Measurements from ENCODE around the gene NAPB. TPM values are rescaled to one million over a fixed set of nuclear protein-coding genes. Genes with fewer than 3 reads are reported as not detected.

NAPB gene
- polyA plus RNA-seq, 3 donors from 2014 or later, result 6.1 to 11.2 (median 7.0) TPM

DNA sequence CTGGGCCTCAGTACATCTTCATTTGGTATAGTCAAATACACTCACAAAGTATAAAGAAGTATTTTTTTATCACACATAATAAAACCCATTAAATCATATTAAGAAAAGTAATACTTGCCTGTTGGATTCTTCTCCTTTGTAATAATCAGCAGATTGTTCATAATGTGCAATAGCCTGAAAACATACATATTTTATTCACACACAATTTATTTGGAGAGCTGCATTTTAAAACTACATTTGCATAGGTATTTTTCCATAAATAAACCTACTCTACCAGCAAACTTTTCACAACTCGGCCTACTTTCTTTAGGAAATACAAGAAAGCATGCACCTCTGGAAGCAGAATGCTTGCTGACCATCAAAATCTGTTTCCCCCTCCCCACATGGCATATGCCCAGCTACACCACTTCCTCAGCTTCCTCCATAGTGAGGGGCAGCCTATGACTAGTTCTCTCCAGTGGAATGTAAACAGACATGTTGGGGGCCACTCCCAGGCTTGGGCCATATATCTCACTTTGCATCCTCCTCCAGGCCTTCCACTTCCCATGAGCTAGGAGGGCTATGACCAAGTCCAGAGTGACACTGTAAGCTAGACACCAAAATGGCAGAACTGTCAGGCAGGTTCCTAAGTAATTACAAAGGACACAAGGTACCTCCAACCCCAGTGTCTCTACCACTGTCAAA lies 31.1 kb downstream of the NAPB start:
- Mint-ChIP-seq H3K4me3 (no peak overlapping the region), H3K36me3 (peaks cover 23 to 56% (median 31%) of the 10 kb centered on the region in 3 donors)

GRCh38 chr20:23387118-23387443 lies 34.2 kb downstream of the NAPB start:
- H3K9me3 Mint-ChIP-seq, result no peaks in the 10 kb centered on the region
- peaks cover 16 to 51% (median 39%) of the 10 kb centered on the region in 3 donors for H3K36me3 Mint-ChIP-seq
- no peak for DNase-seq
- H3K4me1 Mint-ChIP-seq, result peaks cover 2 to 6% of the 10 kb centered on the region in 2 donors
- no peak overlapping the region for H3K4me3 Mint-ChIP-seq
- no peak overlapping the region for H3K27ac Mint-ChIP-seq
- H3K27me3 Mint-ChIP-seq (ENCODE audit: low read depth in 3 of 3), result no peaks in the 10 kb centered on the region

More for the DNA sequence above, 31.1 kb downstream of the NAPB start:
- Mint-ChIP-seq H3K4me1 (no peaks in the 10 kb centered on the region), H3K27me3 (ENCODE audit: low read depth in 3 of 3) (no peaks in the 10 kb centered on the region), H3K9me3 (no peaks in the 10 kb centered on the region), H3K27ac (peak overlapping the region in 1 of 6 donors; percentile 79)
- DNase-seq, result no peak

GRCh38 chr20:23386304-23387117 lies 34.8 kb downstream of the NAPB start:
- no peak for DNase-seq
- Mint-ChIP-seq H3K4me1 (peaks cover 3 to 6% of the 10 kb centered on the region in 2 donors), H3K27ac (no peak overlapping the region), H3K36me3 (peaks cover 16 to 48% (median 40%) of the 10 kb centered on the region in 3 donors), H3K9me3 (no peaks in the 10 kb centered on the region), H3K4me3 (no peak overlapping the region), H3K27me3 (ENCODE audit: low read depth in 3 of 3) (no peaks in the 10 kb centered on the region)

DNA sequence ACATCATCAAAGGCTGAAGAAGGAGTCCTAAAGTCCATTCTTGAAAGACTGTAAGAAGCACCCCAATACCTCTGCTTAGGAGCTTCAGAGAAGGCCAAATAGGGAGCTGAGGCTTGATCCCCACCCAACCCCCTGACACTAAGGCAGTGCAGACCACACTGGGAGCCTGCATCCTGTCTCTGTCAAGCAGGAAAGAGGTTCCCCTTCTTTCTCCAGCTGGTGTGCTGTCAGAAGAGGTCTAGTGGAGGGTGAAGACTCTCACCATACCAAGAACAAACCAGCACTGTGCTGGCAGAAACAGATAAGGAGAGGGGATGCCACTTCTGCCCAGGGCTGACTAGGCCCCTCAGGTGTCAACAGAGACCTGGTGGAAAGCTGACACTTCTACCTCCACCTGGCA lies 39.4 kb downstream of the NAPB start:
- peaks cover 22 to 53% (median 43%) of the 10 kb centered on the region in 3 donors for H3K36me3 Mint-ChIP-seq
- H3K27ac Mint-ChIP-seq, result no peak overlapping the region
- H3K27me3 Mint-ChIP-seq (ENCODE audit: low read depth in 3 of 3), result no peaks in the 10 kb centered on the region
- H3K4me3 Mint-ChIP-seq, result no peak overlapping the region
- no peak for DNase-seq
- no peaks in the 10 kb centered on the region for H3K9me3 Mint-ChIP-seq
- H3K4me1 Mint-ChIP-seq, result peaks cover 3 to 6% of the 10 kb centered on the region in 2 donors

DNA sequence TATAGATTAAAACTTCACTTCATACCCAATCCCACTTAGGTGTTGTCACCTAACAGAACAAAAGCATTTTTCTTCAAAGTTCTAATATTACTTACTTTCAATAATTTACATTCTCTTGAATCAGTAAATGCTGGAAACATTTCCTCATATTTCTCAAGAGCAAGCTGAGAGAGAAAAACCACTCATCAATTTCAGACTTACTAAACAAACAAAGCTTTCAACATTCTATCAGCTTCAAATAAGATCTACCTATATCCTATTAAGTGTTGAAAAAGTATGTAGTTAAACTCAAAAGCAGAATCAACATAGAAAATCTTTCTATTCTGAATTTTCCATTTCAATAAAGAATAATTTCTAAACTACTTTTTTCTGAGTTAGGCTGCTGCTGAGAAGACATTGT lies 41.5 kb downstream of the NAPB start:
- Mint-ChIP-seq H3K4me3 (no peak overlapping the region), H3K36me3 (peaks cover 23 to 55% (median 49%) of the 10 kb centered on the region in 3 donors), H3K27me3 (ENCODE audit: low read depth in 3 of 3) (no peaks in the 10 kb centered on the region), H3K9me3 (no peaks in the 10 kb centered on the region), H3K4me1 (peaks cover 3 to 11% of the 10 kb centered on the region in 2 donors), H3K27ac (no peak overlapping the region)
- no peak for DNase-seq

DNA sequence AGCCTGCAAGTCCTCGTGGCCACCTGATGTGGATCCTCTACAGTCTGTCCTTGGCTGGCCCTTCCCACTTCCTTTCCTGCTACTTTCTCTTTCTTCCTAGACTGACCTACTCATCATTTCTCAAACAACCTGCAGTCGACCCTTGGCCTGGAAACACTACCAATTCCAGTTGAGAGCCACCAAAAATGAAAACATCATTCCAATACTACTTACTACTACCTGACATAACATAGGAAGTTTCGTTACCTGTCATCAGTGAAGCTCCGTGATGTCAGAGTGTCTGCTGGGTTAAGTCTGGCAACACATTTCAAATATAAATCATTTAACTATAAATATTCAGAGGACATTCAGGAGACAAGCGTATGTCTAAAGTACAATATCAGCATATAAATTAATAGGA lies 45.5 kb downstream of the NAPB start:
- H3K4me3 Mint-ChIP-seq, result no peak overlapping the region
- H3K36me3 Mint-ChIP-seq, result peaks cover 22 to 41% (median 33%) of the 10 kb centered on the region in 3 donors
- H3K27ac Mint-ChIP-seq, result peak overlapping the region in 2 of 6 donors; percentile 13 to 36
- peaks cover 0 to 2% (median 0%) of the 10 kb centered on the region in 3 donors for H3K27me3 Mint-ChIP-seq (ENCODE audit: low read depth in 3 of 3)
- DNase-seq, result no peak
- no peaks in the 10 kb centered on the region for H3K9me3 Mint-ChIP-seq
- H3K4me1 Mint-ChIP-seq, result peaks cover 0 to 6% of the 10 kb centered on the region in 2 donors

DNA sequence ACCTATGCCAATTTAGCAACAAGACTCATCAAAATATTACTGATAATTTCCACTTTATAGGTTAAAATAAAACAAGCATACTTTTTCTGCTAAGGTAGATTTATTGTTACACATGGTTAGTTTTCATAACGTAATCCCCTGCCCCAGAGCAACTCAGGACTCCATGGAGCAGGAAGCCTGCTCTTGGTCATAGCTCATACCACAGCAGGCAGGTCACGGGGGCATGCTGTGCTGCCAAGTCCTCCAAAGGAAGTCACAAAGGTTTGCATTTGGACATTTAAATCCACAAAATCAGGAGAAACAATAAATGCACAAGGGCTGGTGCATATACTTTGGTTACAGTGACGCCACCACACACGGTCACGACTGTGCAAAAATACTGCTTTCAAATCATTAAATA lies 46.8 kb downstream of the NAPB start:
- H3K27ac Mint-ChIP-seq, result no peak overlapping the region
- peaks cover 0 to 2% (median 0%) of the 10 kb centered on the region in 3 donors for H3K27me3 Mint-ChIP-seq (ENCODE audit: low read depth in 3 of 3)
- no peak overlapping the region for H3K4me3 Mint-ChIP-seq
- H3K9me3 Mint-ChIP-seq, result no peaks in the 10 kb centered on the region
- H3K36me3 Mint-ChIP-seq, result peaks cover 21 to 43% (median 28%) of the 10 kb centered on the region in 3 donors
- no peak for DNase-seq
- H3K4me1 Mint-ChIP-seq, result peaks cover 0 to 6% of the 10 kb centered on the region in 2 donors

DNA sequence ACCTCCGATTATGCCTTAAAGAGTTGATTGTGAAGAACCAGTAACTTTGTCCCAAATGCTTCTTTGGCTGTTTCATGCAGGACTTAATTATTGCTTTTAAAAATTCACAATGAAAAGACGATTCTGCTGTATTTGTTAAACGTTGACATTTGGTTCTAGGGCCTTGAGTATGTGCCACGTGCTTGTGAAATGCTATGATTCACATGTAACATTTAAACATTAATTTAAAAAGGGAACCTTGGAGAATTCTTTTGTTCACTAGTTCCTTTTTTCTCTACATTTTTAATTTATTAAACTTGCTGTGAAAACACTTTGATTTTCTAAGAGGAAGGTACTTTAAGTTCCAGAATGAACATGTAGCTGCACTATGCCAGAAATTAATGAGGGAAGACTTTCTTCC lies 49.8 kb downstream of the NAPB start:
- Mint-ChIP-seq H3K27ac (peak overlapping the region in 2 of 6 donors; percentile 9 to 58), H3K9me3 (no peaks in the 10 kb centered on the region), H3K4me1 (peaks cover 5 to 22% of the 10 kb centered on the region in 2 donors), H3K36me3 (peaks cover 14 to 40% (median 21%) of the 10 kb centered on the region in 3 donors), H3K4me3 (no peak overlapping the region), H3K27me3 (ENCODE audit: low read depth in 3 of 3) (peaks cover 0 to 2% (median 0%) of the 10 kb centered on the region in 3 donors)
- DNase-seq, result no peak

- Mint-ChIP-seq H3K4me3 (no peak overlapping the region), H3K9me3 (no peaks in the 10 kb centered on the region), H3K4me1 (peaks cover 11 to 26% of the 10 kb centered on the region in 2 donors), H3K27me3 (ENCODE audit: low read depth in 3 of 3) (peaks cover 0 to 5% (median 0%) of the 10 kb centered on the region in 3 donors), H3K36me3 (peaks cover 12 to 40% (median 23%) of the 10 kb centered on the region in 3 donors), H3K27ac (no peak overlapping the region)
- DNase-seq, result no peak
Observed at GRCh38 chr20:23370873-23371272, 50.4 kb downstream of the NAPB start.

GRCh38 chr20:23370274-23370673 lies 51.0 kb downstream of the NAPB start:
- H3K27me3 Mint-ChIP-seq (ENCODE audit: low read depth in 3 of 3), result peaks cover 0 to 5% (median under 1%) of the 10 kb centered on the region in 3 donors
- peaks cover 13 to 35% (median 18%) of the 10 kb centered on the region in 3 donors for H3K36me3 Mint-ChIP-seq
- peaks cover 12 to 25% of the 10 kb centered on the region in 2 donors for H3K4me1 Mint-ChIP-seq
- no peak for DNase-seq
- H3K9me3 Mint-ChIP-seq, result no peaks in the 10 kb centered on the region
- H3K27ac Mint-ChIP-seq, result no peak overlapping the region
- no peak overlapping the region for H3K4me3 Mint-ChIP-seq

DNA sequence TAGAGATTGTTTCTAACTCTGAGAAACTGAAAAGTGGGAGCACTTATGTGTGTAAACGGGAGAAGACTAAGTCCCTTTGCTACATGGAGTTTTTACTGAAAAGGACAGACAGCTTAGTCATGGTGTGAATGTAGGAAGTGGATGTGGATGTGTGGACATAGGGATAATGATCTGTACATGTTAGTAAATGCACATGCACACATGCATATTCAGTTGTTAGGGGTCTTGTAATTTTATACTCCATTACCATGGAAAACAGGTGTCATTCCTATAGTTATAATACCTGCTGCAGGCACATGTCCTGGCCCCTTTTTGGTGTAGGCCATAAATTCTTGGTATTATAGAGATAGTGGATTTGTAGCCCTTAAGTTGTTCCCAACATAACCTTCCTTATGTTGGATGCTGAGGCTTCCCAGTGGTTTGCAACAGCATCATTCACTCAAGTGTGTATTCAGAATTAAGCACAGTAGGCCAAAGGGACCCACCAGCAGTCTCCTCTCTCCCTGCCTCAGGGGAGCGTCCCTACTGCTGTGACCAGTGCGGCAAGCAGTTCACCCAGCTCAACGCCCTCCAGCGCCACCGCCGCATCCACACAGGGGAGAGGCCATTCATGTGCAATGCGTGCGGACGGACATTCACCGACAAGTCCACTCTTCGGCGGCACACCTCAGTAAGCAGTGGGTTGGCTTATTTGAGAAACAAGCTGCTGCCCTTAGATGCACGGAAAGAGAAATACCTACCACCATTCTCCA lies 52.0 kb downstream of the NAPB start:
- H3K9me3 Mint-ChIP-seq, result no peaks in the 10 kb centered on the region
- H3K27ac Mint-ChIP-seq, result peak overlapping the region in 3 of 6 donors; percentile 34 to 60 (median 46)
- no peak overlapping the region for H3K4me3 Mint-ChIP-seq
- peaks cover 22 to 36% of the 10 kb centered on the region in 2 donors for H3K4me1 Mint-ChIP-seq
- H3K36me3 Mint-ChIP-seq, result peaks cover 19 to 42% (median 23%) of the 10 kb centered on the region in 3 donors
- H3K27me3 Mint-ChIP-seq (ENCODE audit: low read depth in 3 of 3), result peaks cover 3 to 6% (median 3%) of the 10 kb centered on the region in 3 donors
- DNase-seq, result no peak

DNA sequence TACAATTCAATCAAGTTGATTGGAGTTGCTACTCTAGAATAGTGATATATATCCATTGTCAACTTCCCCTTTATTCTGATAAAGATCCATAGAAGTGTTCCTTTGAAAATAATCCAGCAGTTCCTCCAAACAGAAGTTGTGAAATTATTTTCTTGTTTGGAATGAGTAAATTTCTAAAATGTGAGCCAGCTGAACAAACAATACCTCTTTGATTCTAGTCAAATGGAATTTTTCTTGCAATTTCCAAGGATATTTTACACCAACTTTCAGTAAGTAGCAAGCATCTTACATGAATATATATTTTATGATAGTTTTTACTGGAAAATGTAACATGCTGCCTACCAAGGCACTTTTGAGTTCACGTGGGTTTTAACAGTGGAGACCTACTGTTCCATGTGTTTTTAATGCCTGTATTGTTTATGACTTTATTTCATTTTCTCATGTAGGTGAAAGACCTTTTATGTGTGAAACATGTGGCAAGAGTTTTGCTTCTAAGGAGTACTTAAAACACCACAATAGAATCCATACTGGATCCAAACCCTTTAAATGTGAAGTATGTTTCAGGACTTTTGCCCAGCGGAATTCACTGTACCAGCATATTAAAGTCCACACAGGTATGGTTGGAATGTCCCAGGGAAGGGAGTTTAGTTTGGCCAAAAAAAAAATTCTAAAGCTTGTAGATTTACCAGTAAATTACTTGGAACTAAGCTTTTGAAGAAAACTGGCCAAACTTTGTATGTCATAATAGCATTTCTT lies 52.8 kb downstream of the NAPB start:
- no peak overlapping the region for H3K4me3 Mint-ChIP-seq
- peaks cover 19 to 40% (median 20%) of the 10 kb centered on the region in 3 donors for H3K36me3 Mint-ChIP-seq
- no peak for DNase-seq
- peak overlapping the region in 1 of 6 donors; percentile 63 for H3K27ac Mint-ChIP-seq
- H3K27me3 Mint-ChIP-seq (ENCODE audit: low read depth in 3 of 3), result peaks cover 3 to 5% (median 3%) of the 10 kb centered on the region in 3 donors
- peaks cover 26 to 43% of the 10 kb centered on the region in 2 donors for H3K4me1 Mint-ChIP-seq
- no peaks in the 10 kb centered on the region for H3K9me3 Mint-ChIP-seq

DNA sequence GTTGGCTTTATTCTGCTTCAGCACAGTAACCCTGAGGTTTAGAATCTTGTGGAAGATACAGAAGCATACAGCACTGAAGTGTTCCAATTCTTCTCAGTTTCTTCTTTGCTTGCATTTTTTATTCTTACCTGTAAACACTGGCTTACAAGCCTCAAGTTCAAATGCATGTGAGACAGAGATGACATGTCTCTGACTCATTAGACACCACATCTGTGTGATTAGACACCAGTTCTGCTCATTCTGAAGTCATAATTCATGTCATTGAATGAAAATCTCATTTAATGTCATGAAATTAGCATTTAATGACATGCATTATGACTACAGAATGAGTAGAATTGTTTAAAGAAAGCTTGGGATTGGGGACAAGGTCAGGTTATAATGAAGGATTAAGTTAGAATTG lies 53.5 kb downstream of the NAPB start:
- H3K4me3 Mint-ChIP-seq, result no peak overlapping the region
- no peaks in the 10 kb centered on the region for H3K9me3 Mint-ChIP-seq

More for the DNA sequence above, 53.5 kb downstream of the NAPB start:
- no peak for DNase-seq
- H3K27ac Mint-ChIP-seq, result peak overlapping the region in 2 of 6 donors; percentile 20 to 63
- peaks cover 33 to 50% of the 10 kb centered on the region in 2 donors for H3K4me1 Mint-ChIP-seq
- H3K27me3 Mint-ChIP-seq (ENCODE audit: low read depth in 3 of 3), result peaks cover 8 to 9% (median 9%) of the 10 kb centered on the region in 3 donors
- H3K36me3 Mint-ChIP-seq, result peaks cover 19 to 39% (median 20%) of the 10 kb centered on the region in 3 donors

Data from immature natural killer cell (primary cell).